K562 (cell line): ENCODE results near the gene LOXL3. TPM values are rescaled to one million over a fixed set of nuclear protein-coding genes. Genes with fewer than 3 reads are reported as not detected.

ENCODE experiments used
- ATAC-seq: fragments of 200-7000 bp; cut with Tn5 transposase; 3 replicates; pipeline ENCODE4 v1.9.1; 2020; ENCODE audit warnings: moderate library complexity
- BruUV-seq: library from RNA; stranded (reverse); fragments of 400-500 nt; replicated peaks from 2 replicates; lab custom pipeline; 2021; lab: Mats Ljungman, UMichigan
- CTCF ChIA-PET: fragments of 300-600 bp; formaldehyde crosslinking; extraction: SDS; loops from one replicate; lab custom pipeline; 2021; ENCODE audit warnings: low intra/inter-chr PET ratio; lab: Yijun Ruan, JAX
- POLR2A ChIA-PET: fragments of 300-600, 350-650 bp; sonication (Branson Sonifier 250); formaldehyde crosslinking; extraction: SDS; loops from one replicate; lab custom pipeline; 2021; ENCODE audit warnings: antibody characterized with exemption, inconsistent platforms; lab: Yijun Ruan, JAX
- DNase-seq, 4 experiments: peaks; one replicate each; pipeline versions ENCODE4 v3.0.0 to v3.0.0-alpha.2; 2011 to 2018; ENCODE audit warnings: low spot score in 3 of 4, mixed read lengths in 3 of 4; ENCODE audit errors: extremely low read depth in 1 of 4
- FAIRE-seq: peaks from 2 replicates; lab custom pipeline; 2011; peaks lifted over from hg19 to GRCh38; lab: Jason Lieb, UNC
- H2AFZ ChIP-seq: 2 replicates; pipeline ENCODE4 v1.6.0; 2011; ENCODE audit warnings: low read depth, low read length, control low read depth, inconsistent platforms
- H3K27ac ChIP-seq: fragments of 200-600 bp; 3 replicates; pipeline ENCODE4 v1.8.0; 2011; ENCODE audit warnings: low read depth, mild to moderate bottlenecking, control low read depth, inconsistent platforms, low read length, moderate library complexity, mixed read lengths; ENCODE audit errors: extremely low read depth
- H3K27me3 ChIP-seq, 2 experiments: fragments of 300-600 bp in 1 of 2; 2 replicates in 1 of 2; 3 replicates in 1 of 2; pipeline versions ENCODE4 v1.6.0 to v1.8.0; 2011; ENCODE audit warnings: inconsistent platforms in 2 of 2, low read length in 2 of 2, mild to moderate bottlenecking in 1 of 2, mixed read lengths in 1 of 2, moderate library complexity in 1 of 2; ENCODE audit not compliant: control insufficient read depth in 2 of 2, insufficient read depth in 2 of 2
- H3K36me3 ChIP-seq: fragments of 300-600 bp; 3 replicates; pipeline ENCODE4 v1.8.0; 2011; ENCODE audit warnings: mild to moderate bottlenecking, low read length, inconsistent platforms; ENCODE audit not compliant: control insufficient read depth, insufficient read depth
- H3K4me1 ChIP-seq, 2 experiments: fragments of 200-600 bp in 1 of 2; replicated peaks in 1 of 2; 2 replicates in 1 of 2; 3 replicates in 1 of 2; pipeline versions ENCODE4 v1.5.1 to v1.8.0; 2011; ENCODE audit warnings: inconsistent platforms in 2 of 2, low read length in 2 of 2, mild to moderate bottlenecking in 1 of 2, mixed read lengths in 1 of 2, moderate library complexity in 1 of 2; ENCODE audit not compliant: control insufficient read depth in 2 of 2, insufficient read depth in 2 of 2
- H3K4me2 ChIP-seq: 2 replicates; pipeline ENCODE4 v1.6.1; 2011; ENCODE audit warnings: low read length, control low read depth, inconsistent platforms, mixed read lengths; ENCODE audit not compliant: insufficient read depth
- H3K4me3 ChIP-seq: fragments of 200-600 bp; sonication (generic), shearing (Covaris generic); 2 replicates; pipeline ENCODE4 v1.5.1; 2016; ENCODE audit warnings: control low read depth, inconsistent platforms
- H3K79me2 ChIP-seq: fragments of 200-600 bp; 3 replicates; pipeline ENCODE4 v1.8.0; 2011; ENCODE audit warnings: low read length, inconsistent platforms; ENCODE audit not compliant: control insufficient read depth, insufficient read depth
- H3K9ac ChIP-seq, 2 experiments: 2 replicates each; pipeline versions ENCODE4 v1.6.0 to v1.6.1; 2011; ENCODE audit warnings: low read depth in 2 of 2, low read length in 2 of 2, control low read depth in 1 of 2, inconsistent platforms in 1 of 2, mild to moderate bottlenecking in 1 of 2, mixed read lengths in 1 of 2; ENCODE audit not compliant: insufficient read depth in 1 of 2
- H3K9me1 ChIP-seq: one replicate; pipeline ENCODE4 v1.6.0; 2011; ENCODE audit warnings: inconsistent platforms, mild to moderate bottlenecking, low read length, moderate library complexity; ENCODE audit not compliant: control insufficient read depth, insufficient read depth
- H3K9me3 ChIP-seq: replicated peaks from 2 replicates; pipeline ENCODE4 v1.5.1; 2011; ENCODE audit warnings: low read depth, low read length, inconsistent platforms; ENCODE audit not compliant: control insufficient read depth, insufficient read depth
- H4K20me1 ChIP-seq: replicated peaks from 2 replicates; pipeline ENCODE4 v1.6.1; 2011; ENCODE audit warnings: low read length, inconsistent platforms, mixed read lengths; ENCODE audit not compliant: control insufficient read depth, insufficient read depth
- EHMT2 ChIP-seq: fragments of 450-650 bp; IDR thresholded peaks from 2 replicates; pipeline ENCODE4 v1.6.1; 2018; ENCODE audit warnings: antibody characterized with exemption
- FUS ChIP-seq: fragments of 200-400 bp; formaldehyde crosslinking; optimal IDR thresholded peaks from 2 replicates; pipeline ENCODE3; 2017; ENCODE audit warnings: low read depth, low read length
- MAFK ChIP-seq: IDR thresholded peaks from 2 replicates; pipeline ENCODE4 v1.6.1; 2011; ENCODE audit warnings: low read length, improper control_type of control experiment
- MTF1 ChIP-seq: fragments of 250-450 bp; sonication (Bioruptor Pico); IDR thresholded peaks from 2 replicates; pipeline ENCODE4 v1.9.0; 2021; ENCODE audit warnings: moderate library complexity, mild to moderate bottlenecking, inconsistent platforms, borderline replicate concordance
- MXD1 ChIP-seq: fragments of 250-450 bp; sonication (Bioruptor Pico); IDR thresholded peaks from 2 replicates; pipeline ENCODE4 v1.8.0; 2021; ENCODE audit warnings: borderline replicate concordance, mild to moderate bottlenecking, moderate library complexity; ENCODE audit not compliant: poor library complexity, severe bottlenecking
- MYBL2 ChIP-seq, 2 experiments: fragments of 450-650 bp in 1 of 2; sonication (generic) in 1 of 2; formaldehyde crosslinking in 1 of 2; IDR thresholded peaks; 2 replicates each; pipeline versions ENCODE4 v1.6.1 to v1.8.1; 2017 to 2022; ENCODE audit warnings: borderline replicate concordance in 1 of 2, inconsistent platforms in 1 of 2, low read depth in 1 of 2, mild to moderate bottlenecking in 1 of 2, missing genetic modification reagents in 1 of 2, moderate library complexity in 1 of 2
- NR0B1 ChIP-seq: fragments of 450-650 bp; IDR thresholded peaks from one replicate; pipeline ENCODE4 v1.6.1; 2018; ENCODE audit warnings: mild to moderate bottlenecking, moderate library complexity; ENCODE audit not compliant: partially characterized antibody
- SIN3A ChIP-seq, 2 experiments: fragments of 150-350 bp in 1 of 2; IDR thresholded peaks; 2 replicates each; pipeline ENCODE4 v1.6.1; 2011 to 2016; ENCODE audit warnings: borderline replicate concordance in 2 of 2, low read depth in 2 of 2, low read length in 2 of 2, mild to moderate bottlenecking in 2 of 2, moderate library complexity in 2 of 2; ENCODE audit not compliant: control insufficient read depth in 1 of 2
- TRIM25 ChIP-seq: fragments of 450-650 bp; IDR thresholded peaks from 2 replicates; pipeline ENCODE4 v1.7.0; 2016; ENCODE audit warnings: borderline replicate concordance
- ZBTB33 ChIP-seq: sonication (generic); formaldehyde crosslinking; IDR thresholded peaks from 2 replicates; pipeline ENCODE4 v1.8.1; 2023; ENCODE audit warnings: mild to moderate bottlenecking, missing genetic modification reagents
- ZNF584 ChIP-seq: fragments of 200-800 bp; sonication (Bioruptor generic); IDR thresholded peaks from 2 replicates; pipeline ENCODE4 v1.6.1; 2016; ENCODE audit warnings: low read depth, mild to moderate bottlenecking, missing genetic modification characterization, missing compliant biosample characterization
- whole genome bisulfite sequencing: fragments of 100-300 bp; shearing (Covaris generic); methylation state at CpG from one replicate; pipeline ENCODE4 v1.1.6; 2016; ENCODE audit warnings: low coverage, mixed read lengths; ENCODE audit not compliant: insufficient coverage; ENCODE audit errors: missing lambda C conversion rate; 5-methylcytosine and 5-hydroxymethylcytosine counted together
- in situ Hi-C: fragments of 300-500 bp; cut with MboI; formaldehyde crosslinking; loops from 4 replicates; pipeline ENCODE4 v1.15.0; 2018; ENCODE audit warnings: inconsistent platforms, mixed read lengths
- intact Hi-C: fragments of 100-400 bp; cut with micrococcal nuclease; formaldehyde crosslinking; loops from 2 replicates; pipeline ENCODE4 v1.14.2; 2022
- polyA plus RNA-seq, 8 experiments: library from polyadenylated mRNA; depleted of rRNA in 4 of 8; stranded (reverse) in 5 of 8; unstranded in 3 of 8; fragments of >200 nt; fragmentation: Nextera tagmentation in 2 of 8; fragmentation: Illumina TruSeq in 1 of 8; extraction: Ambion mirVana in 2 of 8; extraction: Trizol in 1 of 8; gene quantifications; 2 replicates each; pipeline versions ENCODE4 v1.2.1 to v1.2.3, GENCODE V29; 2011 to 2014; ENCODE audit warnings: inconsistent platforms in 1 of 8, missing spikeins in 1 of 8
- total RNA-seq, 7 experiments: library from RNA; depleted of rRNA in 6 of 7; stranded (reverse); fragments of >200 nt in 6 of 7; fragmentation: Illumina TruSeq in 2 of 7; extraction: Trizol in 2 of 7; gene quantifications; 2 replicates each; pipeline versions ENCODE4 v1.2.1 to v1.2.3, GENCODE V29; 2011 to 2021; ENCODE audit warnings: low replicate concordance in 1 of 7

LOXL3 gene
- total and polyA plus RNA-seq, 9 of the 15 experiments (the other 6 are each of a cell fraction or from before 2014, with no cell fraction given), result 0.22 to 0.99 (median 0.31) TPM

GRCh38 chr2:74532222-74532621 is 21.5 kb downstream of the LOXL3 start (continued):
- TF ChIP-seq ZBTB33 (no peak), MAFK (no peak), MTF1 (CRISPR knock-in tag) (no peak), MYBL2 (IDR thresholded peaks at IDR 0.05; ENCODE audit: low read depth) (no peak), MYBL2 (CRISPR knock-in tag; IDR thresholded peaks at IDR 0.05; ENCODE audit: borderline replicate concordance) (no peak), ZNF584 (no peak)

GRCh38 chr2:74531666-74532065 is 22.1 kb downstream of the LOXL3 start:
- peaks cover 5% of the 10 kb centered on the region; the same call in 1 of the 2 replicates for H4K20me1 ChIP-seq
- in situ Hi-C loops (no loop called here), intact Hi-C loops (loop anchor here (1.0 to 5.0 kb wide), 5 partner anchors 23 to 279 kb away; partner anchors contain the start of genes DOK1 and TTC31)
- no peak overlapping the region; the same call in 2 of the 3 replicates for H3K27ac ChIP-seq
- no peak for ATAC-seq
- H3K9me1 ChIP-seq, result peaks cover 3% of the 10 kb centered on the region
- CTCF ChIA-PET, result interaction anchor here (0.7 to 2.0 kb wide), 4 partner anchors 49 to 1043 kb away, joined by 3 to 12 read pairs (median 6); partner anchors contain the start of genes CCDC142 and TTC31
- H3K9ac ChIP-seq, result peak overlapping the region in 1 of 2 experiments; percentile 95; a peak in 1 of 4 replicates
- H3K79me2 ChIP-seq, result peaks cover 51% of the 10 kb centered on the region
- H3K27me3 ChIP-seq, result no peaks in the 10 kb centered on the region
- no peak for DNase-seq
- H3K4me2 ChIP-seq, result peak overlapping the region; percentile 97
- no peaks in the 10 kb centered on the region for H3K9me3 ChIP-seq
- BruUV-seq, result no TSS peak
- FAIRE-seq, result no peak
- H3K4me1 ChIP-seq, result peaks cover 28 to 44% of the 10 kb centered on the region in 2 experiments
- peaks cover 54% of the 10 kb centered on the region for H3K36me3 ChIP-seq
- WGBS, result 83% methylated on average over 7 of the region's 7 CpGs
- H3K4me3 ChIP-seq, result no peak overlapping the region; the same call in 1 of the 2 replicates
- no peak overlapping the region for H2AFZ ChIP-seq
- POLR2A ChIA-PET, result interaction anchor here (0.9 to 3.9 kb wide), 8 partner anchors 8 to 333 kb away, joined by 3 to 25 read pairs (median 10); partner anchors contain the start of genes CCDC142 and TTC31
- TF ChIP-seq TRIM25 (no peak), MAFK (no peak), MXD1 (CRISPR knock-in tag) (no peak), EHMT2 (no peak), NR0B1 (no peak), FUS (no peak), SIN3A (IDR thresholded peaks at IDR 0.05; ENCODE audit: borderline replicate concordance in 2 of 2, control insufficient read depth in 1 of 2, low read depth in 2 of 2, low read length in 2 of 2) (no peak)
